ENCODE data around the gene CD24.

DNA sequence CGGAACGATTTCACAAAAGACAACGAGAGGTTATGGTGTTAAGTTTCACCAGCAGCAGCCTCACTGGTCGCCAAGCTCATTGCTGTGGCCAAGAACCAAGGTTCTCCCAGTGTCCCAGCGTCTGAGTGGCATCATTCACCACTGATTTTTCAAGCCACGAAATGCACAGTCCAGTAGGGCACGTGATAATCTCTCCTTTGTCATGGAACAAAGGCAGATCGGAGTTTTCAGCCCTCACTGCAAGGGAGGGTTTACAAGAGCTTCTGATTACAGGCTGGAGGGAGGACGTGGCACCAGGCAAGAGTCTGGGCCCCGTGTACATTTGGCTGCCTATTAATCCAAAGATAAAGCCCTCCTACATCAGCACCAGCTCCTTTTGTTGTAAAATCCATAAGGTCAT lies 2.0 kb downstream of the CD24 start:
- TF ChIP-seq CTCF (conservative IDR thresholded peaks at IDR 0.05 in 1 of 2, IDR thresholded peaks at IDR 0.05 in 1 of 2; ENCODE audit: low read depth in 1 of 2, low read length in 2 of 2) (no peak), EZH2 (IDR thresholded peaks at IDR 0.05; ENCODE audit: low read length, missing control alignments) (peak; percentile 71)

Measured in fibroblast of lung (primary cell).